Psoas muscle (tissue), 8 donors: Measurements from ENCODE around the gene CDS2. TPM values are rescaled to one million over a fixed set of nuclear protein-coding genes. Genes with fewer than 3 reads are reported as not detected.

ENCODE experiments used
- ATAC-seq, 4 donors: fragments of 200-7000 bp; cut with Tn5 transposase; one replicate each; pipeline ENCODE4 v1.9.1; 2020; ENCODE audit warnings: moderate library complexity in 3 of 4, mild to moderate bottlenecking in 2 of 4
- DNase-seq, 2 donors: peaks; one replicate each; pipeline ENCODE4 v3.0.0-alpha.2; 2020
- H3K27ac ChIP-seq: fragments of 200-600 bp; one replicate; pipeline ENCODE4 v1.8.0; 2022
- H3K27me3 ChIP-seq, 3 donors: fragments of 200-600 bp in 1 of 3; one replicate each; pipeline versions ENCODE4 v1.6.1 to v1.8.0; 2013 to 2022; ENCODE audit warnings: low read length in 2 of 3, mild to moderate bottlenecking in 2 of 3, moderate library complexity in 1 of 3; ENCODE audit not compliant: insufficient read depth in 3 of 3
- H3K36me3 ChIP-seq, 2 donors: fragments of 200-600 bp in 1 of 2; one replicate each; pipeline versions ENCODE4 v1.6.1 to v1.8.0; 2013 to 2022; ENCODE audit warnings: low read depth in 1 of 2, mild to moderate bottlenecking in 1 of 2, moderate library complexity in 1 of 2; ENCODE audit not compliant: insufficient read depth in 1 of 2
- H3K4me1 ChIP-seq: fragments of 200-600 bp; one replicate; pipeline ENCODE4 v1.8.0; 2022
- H3K4me3 ChIP-seq: fragments of 200-600 bp; one replicate; pipeline ENCODE4 v1.8.0; 2022; ENCODE audit warnings: mild to moderate bottlenecking
- H3K9me3 ChIP-seq: fragments of 200-600 bp; one replicate; pipeline ENCODE4 v1.8.0; 2022
- WGBS, 3 donors: extraction: QIAGEN DNeasy Blood & Tissue Kit; methylation state at CpG; one replicate each; pipeline versions ENCODE4 v1.1.6 to v1.1.7; 2013; 5-methylcytosine and 5-hydroxymethylcytosine counted together
- intact Hi-C, 2 donors: fragments of 100-400 bp; cut with DNase I; formaldehyde crosslinking; loops; one replicate each; pipeline versions ENCODE4 v1.11.0 to v1.14.2; 2022
- polyA plus RNA-seq, 3 donors: library from polyadenylated mRNA; stranded (reverse); fragments of 200-250 nt; gene quantifications; one replicate each; pipeline ENCODE4 v1.2.3, GENCODE V29; 2013
- total RNA-seq, 4 donors: library from RNA; stranded (reverse); fragmentation: NEBNext Ultra II Directional in 2 of 4; extraction: Animal tissue kit (Norgen Biotek cat#: 25700) in 2 of 4; gene quantifications; one replicate each; pipeline versions ENCODE4 v1.2.1 to v1.2.4, GENCODE V29; 2021 to 2023
- TF ChIP-seq, protein P1 (sequence below): fragments of 200-600 bp; IDR thresholded peaks from one replicate; pipeline ENCODE4 v1.8.0; 2022; ENCODE audit warnings: antibody characterized with exemption
- donor health status: healthy with polysubstance abuse.
- donor health status: DM: no; HTN: no; CAD: no; lungs with moderate emphysema.
- donor health status: Bipolar disorder and iron deficiency.
- donor health status: healthy.
- donor health status: DM: yes; HTN: yes; CAD: no.
- donor health status: DM: no; HTN: no; CAD: no.
- donor health status: DM: no; HTN: no; CAD: no.
- donor health status: DM: yes; HTN: yes; CAD: no.

CDS2 gene
- total and polyA plus RNA-seq, 7 donors: 8.0 to 34.1 (median 19.5) TPM

DNA sequence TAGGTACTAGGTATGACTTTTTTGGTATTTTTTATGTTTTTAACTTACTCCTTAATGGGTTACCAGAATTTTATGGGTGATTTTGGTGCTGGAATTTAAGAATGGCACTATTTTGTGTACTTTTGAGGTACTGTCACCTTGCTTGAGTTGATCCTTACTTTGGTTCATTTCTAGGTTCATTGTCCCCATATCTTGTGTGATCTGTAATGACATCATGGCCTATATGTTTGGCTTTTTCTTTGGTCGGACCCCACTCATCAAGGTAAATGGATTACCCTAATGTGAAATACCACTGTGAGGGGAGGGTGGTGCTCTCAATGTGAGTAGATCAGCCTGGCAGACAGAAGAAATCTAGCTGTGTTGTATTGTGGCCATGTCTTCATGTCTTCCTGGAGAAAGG lies 57.9 kb downstream of the CDS2 start:
- intact Hi-C loops: no loop called here
- Histone ChIP-seq H3K9me3 (no peaks in the 10 kb centered on the region), H3K4me3 (no peak overlapping the region), H3K27ac (no peak overlapping the region), H3K36me3 (peaks cover 2 to 88% of the 10 kb centered on the region in 2 donors), H3K4me1 (peaks cover 6% of the 10 kb centered on the region), H3K27me3 (no peaks in the 10 kb centered on the region)
- ATAC-seq: no peak
- TF ChIP-seq, protein P1, sequence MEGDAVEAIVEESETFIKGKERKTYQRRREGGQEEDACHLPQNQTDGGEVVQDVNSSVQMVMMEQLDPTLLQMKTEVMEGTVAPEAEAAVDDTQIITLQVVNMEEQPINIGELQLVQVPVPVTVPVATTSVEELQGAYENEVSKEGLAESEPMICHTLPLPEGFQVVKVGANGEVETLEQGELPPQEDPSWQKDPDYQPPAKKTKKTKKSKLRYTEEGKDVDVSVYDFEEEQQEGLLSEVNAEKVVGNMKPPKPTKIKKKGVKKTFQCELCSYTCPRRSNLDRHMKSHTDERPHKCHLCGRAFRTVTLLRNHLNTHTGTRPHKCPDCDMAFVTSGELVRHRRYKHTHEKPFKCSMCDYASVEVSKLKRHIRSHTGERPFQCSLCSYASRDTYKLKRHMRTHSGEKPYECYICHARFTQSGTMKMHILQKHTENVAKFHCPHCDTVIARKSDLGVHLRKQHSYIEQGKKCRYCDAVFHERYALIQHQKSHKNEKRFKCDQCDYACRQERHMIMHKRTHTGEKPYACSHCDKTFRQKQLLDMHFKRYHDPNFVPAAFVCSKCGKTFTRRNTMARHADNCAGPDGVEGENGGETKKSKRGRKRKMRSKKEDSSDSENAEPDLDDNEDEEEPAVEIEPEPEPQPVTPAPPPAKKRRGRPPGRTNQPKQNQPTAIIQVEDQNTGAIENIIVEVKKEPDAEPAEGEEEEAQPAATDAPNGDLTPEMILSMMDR: no peak
- no peak for DNase-seq
- 88 to 97% (median 95%) methylated on average over 1 of the region's 1 CpG for whole genome bisulfite sequencing, 3 donors

DNA sequence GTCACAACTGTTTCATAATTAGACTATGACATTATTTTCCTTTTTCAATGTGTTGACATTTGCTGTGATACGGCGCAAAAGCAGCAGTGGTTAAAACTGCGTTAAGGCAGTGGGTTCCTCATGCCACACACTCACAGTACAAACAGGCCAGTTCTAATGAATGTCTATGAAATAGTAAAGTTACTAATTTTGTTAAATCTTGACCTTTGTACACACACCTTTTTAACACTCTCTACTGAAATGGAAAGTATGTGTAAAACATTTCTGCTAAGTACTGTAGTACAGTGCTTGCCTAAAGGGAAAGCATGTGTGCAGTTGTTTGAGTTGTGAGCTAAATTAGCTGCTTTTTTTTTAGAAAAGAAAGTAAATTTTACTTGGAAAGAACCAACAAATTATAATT lies 60.3 kb downstream of the CDS2 start:
- peaks cover 2 to 91% of the 10 kb centered on the region in 2 donors for H3K36me3 ChIP-seq
- ATAC-seq: no peak
- TF ChIP-seq, protein P1: no peak
- H3K4me3 ChIP-seq: no peak overlapping the region
- H3K27me3 ChIP-seq: no peaks in the 10 kb centered on the region
- 74 to 96% (median 79%) methylated on average over 3 of the region's 3 CpGs for WGBS, 3 donors
- no peak for DNase-seq
- H3K9me3 ChIP-seq: no peaks in the 10 kb centered on the region
- intact Hi-C loops: no loop called here
- no peak overlapping the region for H3K27ac ChIP-seq
- peaks cover 8% of the 10 kb centered on the region for H3K4me1 ChIP-seq

DNA sequence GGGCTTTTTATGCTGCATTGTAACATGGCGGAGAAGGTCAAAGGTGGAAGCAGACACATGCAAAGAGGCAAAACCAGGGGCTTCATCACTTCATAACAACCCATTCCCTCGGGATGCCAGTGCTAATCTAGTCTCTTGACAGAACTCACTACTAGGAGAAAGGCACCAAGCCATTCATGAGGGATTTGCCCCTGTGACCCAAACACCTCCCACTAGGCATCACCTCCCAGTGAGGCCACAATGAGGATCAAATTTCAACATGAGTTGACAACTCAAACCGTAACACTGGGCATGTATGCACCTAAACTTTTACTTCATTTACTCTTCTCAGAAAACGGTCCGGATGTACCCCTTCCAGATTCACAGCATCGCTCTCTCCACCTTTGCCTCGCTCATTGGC lies 61.9 kb downstream of the CDS2 start:
- TF ChIP-seq, protein P1: no peak
- ATAC-seq: no peak
- whole genome bisulfite sequencing, 3 donors: 77 to 79% (median 78%) methylated on average over 7 of the region's 7 CpGs
- H3K36me3 ChIP-seq: peaks cover 2 to 90% of the 10 kb centered on the region in 2 donors
- H3K4me1 ChIP-seq: peaks cover 3% of the 10 kb centered on the region
- intact Hi-C loops: no loop called here
- no peaks in the 10 kb centered on the region for H3K27me3 ChIP-seq
- H3K4me3 ChIP-seq: no peak overlapping the region
- no peaks in the 10 kb centered on the region for H3K9me3 ChIP-seq
- no peak overlapping the region for H3K27ac ChIP-seq
- DNase-seq: no peak

DNA sequence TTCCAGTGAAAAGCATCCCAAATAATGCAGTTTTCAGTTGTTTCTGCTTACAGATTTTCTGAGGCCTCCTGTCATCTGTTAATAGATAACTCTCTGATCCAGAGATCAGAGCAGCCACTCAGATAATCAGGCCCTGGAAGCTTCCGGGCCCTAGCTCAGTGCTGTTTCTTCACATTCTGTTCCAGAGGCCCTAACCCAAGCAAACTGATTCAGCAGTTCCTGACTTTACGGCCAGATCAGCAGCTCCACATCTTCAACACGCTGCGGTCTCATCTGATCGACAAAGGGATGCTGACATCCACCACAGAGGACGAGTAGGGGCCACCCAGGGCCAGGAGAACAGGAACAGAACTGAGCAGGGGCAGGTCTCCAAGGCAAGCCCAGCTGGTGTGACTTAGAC lies 63.1 kb downstream of the CDS2 start:
- peaks cover 2 to 92% of the 10 kb centered on the region in 2 donors for H3K36me3 ChIP-seq
- 85 to 94% (median 93%) methylated on average over 6 of the region's 6 CpGs for WGBS, 3 donors
- H3K27ac ChIP-seq: no peak overlapping the region
- no peak for ATAC-seq
- H3K9me3 ChIP-seq: no peaks in the 10 kb centered on the region
- no peak for DNase-seq
- H3K27me3 ChIP-seq: no peaks in the 10 kb centered on the region
- intact Hi-C loops: no loop called here
- no peak overlapping the region for H3K4me3 ChIP-seq
- TF ChIP-seq, protein P1: no peak
- peaks cover 3% of the 10 kb centered on the region for H3K4me1 ChIP-seq

DNA sequence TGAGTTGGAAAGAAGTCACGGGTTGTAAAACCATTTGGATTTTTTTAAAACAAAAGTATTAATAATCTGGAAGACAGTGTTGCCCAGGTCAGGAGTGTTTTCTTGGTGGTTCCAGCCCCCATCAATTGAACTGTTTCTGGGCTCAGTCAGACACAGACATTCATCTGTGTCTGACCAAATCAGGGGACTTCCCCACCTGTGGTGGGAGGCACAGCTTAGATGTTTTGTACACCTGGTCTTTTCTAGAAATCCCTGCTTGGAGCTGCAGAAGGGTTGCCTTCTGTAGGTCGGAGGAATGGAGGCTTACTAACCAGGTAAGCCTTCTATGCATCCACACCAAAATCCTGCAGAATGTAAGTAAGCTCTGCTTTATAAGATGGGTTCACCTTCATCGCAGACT lies 63.6 kb downstream of the CDS2 start:
- 87 to 93% (median 92%) methylated on average over 3 of the region's 3 CpGs for WGBS, 3 donors
- peaks cover 2 to 92% of the 10 kb centered on the region in 2 donors for H3K36me3 ChIP-seq

More for the DNA sequence above, 63.6 kb downstream of the CDS2 start:
- no peak overlapping the region for H3K27ac ChIP-seq
- no peaks in the 10 kb centered on the region for H3K9me3 ChIP-seq
- DNase-seq (no peak), ATAC-seq (no peak)
- intact Hi-C loops: no loop called here
- H3K4me3 ChIP-seq: no peak overlapping the region
- peaks cover 3% of the 10 kb centered on the region for H3K4me1 ChIP-seq
- TF ChIP-seq, protein P1: no peak
- H3K27me3 ChIP-seq: no peaks in the 10 kb centered on the region
